ENCODE data around the gene KRT79. TPM values are rescaled to one million over a fixed set of nuclear protein-coding genes. Genes with fewer than 3 reads are reported as not detected.

Gene KRT79
- total RNA-seq, 4 donors from 2014 or later, result not detected

GRCh38 chr12:52877242-52877641, 43.1 kb upstream of the KRT79 start:
- H3K36me3 ChIP-seq, result no peaks in the 10 kb centered on the region
- in situ Hi-C loops (cut with MboI; ENCODE audit: low pct_ligation_motif_present in 1 of 4, low pct_unique_long_range_greater_than_20kb in 1 of 4, low sequenced_read_pairs in 3 of 4), result loop anchor here (5.0 to 10.0 kb wide), 5 partner anchors 290 to 722 kb away; partner anchors contain the start of gene KRT84 (in 1 of the 4)
- intact Hi-C loops (cut with DNase I; ENCODE audit: low total_unique reads), result loop anchor here (10.0 kb wide), 2 partner anchors 502 to 638 kb away; no protein-coding TSS in a partner anchor
- peaks cover 18 to 52% (median 46%) of the 10 kb centered on the region in 4 donors for H3K4me1 ChIP-seq
- H3K27me3 ChIP-seq, result peaks cover 6% of the 10 kb centered on the region
- H3K27ac ChIP-seq, result peak overlapping the region in 1 of 4 donors; percentile 97
- DNase-seq, result peak; percentile 7
- WGBS, 2 donors (ENCODE audit: low coverage in 1 of 2), result 69% methylated on average over 3 of the region's 3 CpGs; no CpG with 5 or more reads in 1 of the 2 donors
- no peak overlapping the region for H3K4me3 ChIP-seq
- TF ChIP-seq EP300 (IDR thresholded peaks at IDR 0.05; ENCODE audit: low read depth) (no peak), POLR2AphosphoS5 (IDR thresholded peaks at IDR 0.05) (no peak), CTCF (IDR thresholded peaks at IDR 0.05) (no peak)
- no peaks in the 10 kb centered on the region for H3K9me3 ChIP-seq

DNA sequence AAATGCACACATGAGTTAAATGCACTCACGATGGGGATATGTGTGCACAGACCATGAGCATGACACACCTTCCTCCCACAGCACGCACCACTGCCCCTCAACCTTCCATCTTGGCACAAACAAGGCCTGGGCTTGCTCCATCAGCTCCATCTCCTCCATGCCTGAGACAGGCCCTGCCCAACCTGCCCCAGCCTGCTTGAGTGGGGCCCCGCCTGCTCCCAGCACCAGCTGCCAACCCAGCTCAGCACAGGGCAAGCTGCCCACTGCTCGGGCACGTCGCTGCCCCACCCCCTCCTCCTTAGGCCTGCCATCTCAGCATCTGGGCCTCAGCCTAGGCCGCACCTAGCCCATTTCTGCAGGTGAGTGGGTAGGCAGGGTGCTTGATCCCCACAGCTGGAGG, 42.3 kb upstream of the KRT79 start:
- no peak overlapping the region for H3K4me3 ChIP-seq
- intact Hi-C loops (cut with DNase I; ENCODE audit: low total_unique reads) (loop anchor here (10.0 kb wide), 2 partner anchors 502 to 638 kb away; no protein-coding TSS in a partner anchor), in situ Hi-C loops (cut with MboI; ENCODE audit: low pct_ligation_motif_present in 1 of 4, low pct_unique_long_range_greater_than_20kb in 1 of 4, low sequenced_read_pairs in 3 of 4) (loop anchor here (5.0 to 10.0 kb wide), 5 partner anchors 289 to 722 kb away; partner anchors contain the start of gene KRT84 (in 1 of the 4))
- peak; percentile 62 for DNase-seq
- peak in 2 of 3 donors; percentile 43 to 57 for TF ChIP-seq POLR2AphosphoS5 (IDR thresholded peaks at IDR 0.05)
- TF ChIP-seq EP300 (IDR thresholded peaks at IDR 0.05; ENCODE audit: low read depth), result no peak
- peak; percentile 25 for TF ChIP-seq POLR2A (IDR thresholded peaks at IDR 0.05)
- no peak for TF ChIP-seq CTCF (IDR thresholded peaks at IDR 0.05)
- H3K36me3 ChIP-seq, result no peaks in the 10 kb centered on the region
- H3K9me3 ChIP-seq, result no peaks in the 10 kb centered on the region
- H3K4me1 ChIP-seq, result peaks cover 25 to 61% (median 55%) of the 10 kb centered on the region in 4 donors
- whole genome bisulfite sequencing, 2 donors (ENCODE audit: low coverage in 1 of 2), result 66% methylated on average over 7 of the region's 7 CpGs; no CpG with 5 or more reads in 1 of the 2 donors
- H3K27ac ChIP-seq, result peak overlapping the region in 2 of 4 donors; percentile 14 to 97
- peaks cover 4% of the 10 kb centered on the region for H3K27me3 ChIP-seq

DNA sequence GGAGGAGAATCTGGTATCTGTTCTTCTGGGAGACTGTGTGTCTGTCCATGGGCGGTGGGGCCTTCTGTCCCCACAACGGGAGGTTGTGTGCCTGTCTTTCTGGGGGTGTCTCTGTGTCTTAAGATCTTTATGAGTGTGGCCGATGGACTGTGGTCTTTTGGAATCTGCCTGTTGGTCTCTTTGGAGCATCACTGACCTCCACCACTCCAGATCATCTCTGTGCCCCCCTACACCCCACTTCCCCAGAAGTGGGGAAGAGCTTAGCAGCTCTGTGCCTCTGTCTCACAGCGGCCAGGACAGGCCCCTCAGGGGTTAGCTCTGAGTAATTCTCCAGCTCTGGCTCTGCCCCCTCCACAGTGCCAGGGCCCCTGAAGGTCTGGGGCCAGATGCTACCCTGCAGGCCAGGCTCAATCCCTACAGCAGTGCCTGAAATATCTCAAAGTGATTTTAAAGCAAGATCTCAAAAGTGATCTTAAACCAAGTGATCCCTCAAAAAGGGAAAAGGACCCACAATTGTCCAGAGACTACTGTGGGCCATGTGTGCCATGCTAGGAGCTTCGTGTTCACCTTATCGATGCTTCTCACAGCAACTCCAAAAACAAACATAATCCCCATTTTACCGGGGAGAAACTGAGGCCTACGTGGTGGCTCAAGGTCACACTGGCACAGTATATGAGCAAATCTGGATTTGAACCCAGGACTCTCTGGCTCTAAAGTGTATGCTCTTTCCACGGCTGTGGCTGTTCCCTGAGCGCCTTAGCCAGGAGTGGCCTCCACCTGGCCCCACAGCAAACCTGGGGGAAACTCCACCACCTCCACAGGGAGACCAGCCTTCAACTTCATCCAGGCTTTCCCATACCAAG, 40.7 kb upstream of the KRT79 start:
- intact Hi-C loops (cut with DNase I; ENCODE audit: low total_unique reads) (loop anchor here (5.0 to 10.0 kb wide), 3 partner anchors 293 to 640 kb away; no protein-coding TSS in a partner anchor), in situ Hi-C loops (cut with MboI; ENCODE audit: low pct_ligation_motif_present in 1 of 4, low pct_unique_long_range_greater_than_20kb in 1 of 4, low sequenced_read_pairs in 3 of 4) (loop anchor here (5.0 to 25.0 kb wide), 6 partner anchors 288 to 720 kb away; partner anchors contain the start of gene KRT84 (in 2 of the 4))
- no peaks in the 10 kb centered on the region for H3K36me3 ChIP-seq

More for the DNA sequence above, 40.7 kb upstream of the KRT79 start:
- H3K9me3 ChIP-seq, result no peaks in the 10 kb centered on the region
- WGBS, 2 donors (ENCODE audit: low coverage in 1 of 2), result 73 to 89% methylated on average over 3 to 10 of the region's 10 CpGs
- H3K4me1 ChIP-seq, result peaks cover 31 to 71% (median 67%) of the 10 kb centered on the region in 4 donors
- peak overlapping the region; percentile 57 to 97 (median 90) for H3K27ac ChIP-seq
- H3K4me3 ChIP-seq, result peak overlapping the region in 3 of 4 donors; percentile 25 to 54 (median 45)
- H3K27me3 ChIP-seq, result no peaks in the 10 kb centered on the region
- DNase-seq, result no peak
- TF ChIP-seq CTCF (IDR thresholded peaks at IDR 0.05), result no peak
- no peak for TF ChIP-seq POLR2A (IDR thresholded peaks at IDR 0.05)
- TF ChIP-seq POLR2AphosphoS5 (IDR thresholded peaks at IDR 0.05), result no peak
- no peak for TF ChIP-seq EP300 (IDR thresholded peaks at IDR 0.05; ENCODE audit: low read depth)
